ENCODE results near the gene GARIN1A. TPM values are rescaled to one million over a fixed set of nuclear protein-coding genes. Genes with fewer than 3 reads are reported as not detected.

The GARIN1A gene
- total RNA-seq, result not detected in 2 replicates

GRCh38 chr7:128671992-128672391, at the start of gene GARIN1A:
GARIN1A (plus strand) TSS chr7:128672292; CDS start chr7:128672398, 106 bp downstream.

Other genes starting within 250 kb of the GARIN1A start
- 7.8 and 12.1 TPM in 2 replicates for gene HILPDA, start 216.4 kb upstream of the GARIN1A start, total RNA-seq
- gene METTL2B, start 195.5 kb upstream of the GARIN1A start, total RNA-seq, result 38.1 and 40.6 TPM in 2 replicates
- gene CALU, start 67.1 kb downstream of the GARIN1A start, total RNA-seq, result 543 and 711 TPM in 2 replicates
- gene OPN1SW, start 103.5 kb downstream of the GARIN1A start, total RNA-seq, result not detected in 2 replicates
- 3.7 and 6.6 TPM in 2 replicates for gene CCDC136, start 119.7 kb downstream of the GARIN1A start, total RNA-seq
- 263 and 274 TPM in 2 replicates for gene FLNC, start 158.1 kb downstream of the GARIN1A start, total RNA-seq
- 108 and 129 TPM in 2 replicates for gene ATP6V1F, start 190.6 kb downstream of the GARIN1A start, total RNA-seq
- gene KCP, start 238.4 kb downstream of the GARIN1A start, total RNA-seq, result not detected in 2 replicates

Measured in myometrial cell (primary cell).